Ectodermal cell (in vitro differentiated cells): ENCODE measurements around the gene ZMYND8. TPM values are rescaled to one million over a fixed set of nuclear protein-coding genes. Genes with fewer than 3 reads are reported as not detected.
"Not testable (repeated sequence)": the region's sequence is repeated elsewhere in the genome, so short reads cannot be mapped to it uniquely, and the experiment has no call there.

Experiments used
- H3K27ac ChIP-seq: 2 replicates; pipeline ENCODE4 v1.7.0; 2013; ENCODE audit warnings: mild to moderate bottlenecking, low read depth, low read length; ENCODE audit not compliant: insufficient read depth, poor library complexity, severe bottlenecking
- H3K27me3 ChIP-seq: 2 replicates; pipeline ENCODE4 v1.7.0; 2013; ENCODE audit warnings: mild to moderate bottlenecking, low read length; ENCODE audit not compliant: insufficient read depth, control insufficient read depth, poor library complexity, severe bottlenecking
- H3K36me3 ChIP-seq: one replicate; pipeline ENCODE4 v1.7.0; 2013; ENCODE audit warnings: low read length; ENCODE audit not compliant: control insufficient read depth, insufficient read depth
- H3K4me1 ChIP-seq: one replicate; pipeline ENCODE4 v1.7.0; 2013; ENCODE audit warnings: low read length; ENCODE audit not compliant: control insufficient read depth, insufficient read depth
- H3K4me3 ChIP-seq: 2 replicates; pipeline ENCODE4 v1.7.0; 2013; ENCODE audit warnings: low read depth, low read length, control low read depth; ENCODE audit not compliant: insufficient read depth
- H3K9me3 ChIP-seq: 2 replicates; pipeline ENCODE4 v1.7.0; 2013; ENCODE audit warnings: mild to moderate bottlenecking, low read length, moderate library complexity; ENCODE audit not compliant: control insufficient read depth
- WGBS, 2 experiments: methylation state at CpG; one replicate each; pipeline ENCODE4 v1.1.7; 2013; ENCODE audit warnings: missing lambda C conversion rate in 2 of 2; 5-methylcytosine and 5-hydroxymethylcytosine counted together
- polyA plus RNA-seq, 4 experiments: library from polyadenylated mRNA; stranded (reverse); fragments of 50-300 nt; gene quantifications; one replicate each; pipeline ENCODE4 v1.2.3, GENCODE V29; 2013

The ZMYND8 gene
- polyA plus RNA-seq (2013, experiment 1 of 4), result 69.3 TPM
- polyA plus RNA-seq (2013, experiment 2 of 4), result 67.7 TPM
- polyA plus RNA-seq (2013, experiment 3 of 4), result 51.1 TPM
- polyA plus RNA-seq (2013, experiment 4 of 4), result 46.2 TPM

GRCh38 chr20:47356526-47357295 is at the start of gene ZMYND8:
Gene ZMYND8, minus strand, starts transcription at chr20:47356699. Its CDS starts 29 bp downstream, at chr20:47356670.
- Histone ChIP-seq H3K4me3 (peak within 1 kb of the TSS; percentile 33), H3K4me1 (peaks cover 84% of the 10 kb centered on the region), H3K27me3 (no peaks in the 10 kb centered on the region), H3K27ac (peak within 1 kb of the TSS; percentile 96), H3K36me3 (no peaks in the 10 kb centered on the region), H3K9me3 (no peaks in the 10 kb centered on the region)
- 26 to 28% methylated on average over 21 of the region's 21 CpGs for WGBS, 2 experiments

DNA sequence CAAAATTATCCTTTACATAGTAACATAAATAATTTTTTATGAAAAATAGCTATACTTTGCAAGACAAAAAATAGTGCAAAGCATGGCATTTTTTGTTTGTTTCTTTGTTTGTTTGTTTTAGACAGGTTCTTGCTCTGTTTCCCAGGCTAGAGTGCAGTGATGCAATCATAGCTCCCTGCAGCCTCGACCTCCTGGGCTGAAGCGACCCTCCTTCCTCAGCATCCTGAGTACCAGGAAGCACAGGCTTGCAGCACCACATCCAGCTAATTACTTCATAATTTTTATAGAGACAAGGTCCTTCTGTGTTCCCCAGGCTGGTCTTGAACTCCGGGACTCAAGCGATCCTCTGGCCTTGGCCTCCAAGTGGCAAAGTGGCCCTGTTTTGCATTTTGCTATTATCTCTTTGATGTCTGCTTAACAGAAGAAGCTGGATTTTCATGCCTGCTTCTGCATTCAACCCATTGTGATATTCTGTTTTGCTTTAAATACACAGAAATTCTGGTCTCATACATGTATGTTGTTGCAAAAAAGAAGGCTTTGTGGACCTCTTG is 49.4 kb upstream of the ZMYND8 start:
- 90 to 93% methylated on average over 4 of the region's 4 CpGs for WGBS, 2 experiments
- H3K27ac ChIP-seq, result no peak overlapping the region
- no peak overlapping the region for H3K4me3 ChIP-seq
- no peaks in the 10 kb centered on the region for H3K9me3 ChIP-seq
- no peaks in the 10 kb centered on the region for H3K27me3 ChIP-seq
- H3K36me3 ChIP-seq, result no peaks in the 10 kb centered on the region
- no peaks in the 10 kb centered on the region for H3K4me1 ChIP-seq

DNA sequence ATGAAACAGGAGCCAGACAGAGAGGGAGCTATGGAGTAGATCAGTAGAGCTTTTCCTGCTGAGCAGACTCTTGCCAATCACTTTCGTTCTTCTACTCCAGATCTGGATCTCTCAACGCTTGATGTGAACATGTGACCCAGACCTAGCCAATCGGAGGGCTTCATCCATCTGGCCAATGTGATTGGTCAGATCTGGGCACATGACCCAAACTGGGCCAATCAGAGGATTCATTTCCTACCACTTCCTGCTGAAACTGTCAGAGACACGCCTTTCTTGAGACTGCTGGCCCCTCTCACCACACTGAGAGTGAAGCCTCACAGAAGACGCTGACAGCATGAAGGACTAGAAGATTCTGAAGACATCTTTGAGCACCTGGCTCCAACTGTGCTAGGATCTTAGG is 44.2 kb upstream of the ZMYND8 start:
- no peak overlapping the region for H3K27ac ChIP-seq
- H3K27me3 ChIP-seq, result no peaks in the 10 kb centered on the region
- H3K4me3 ChIP-seq, result no peak overlapping the region
- no peaks in the 10 kb centered on the region for H3K36me3 ChIP-seq
- no peaks in the 10 kb centered on the region for H3K9me3 ChIP-seq
- 95% methylated on average over 5 of the region's 5 CpGs for WGBS, 2 experiments
- H3K4me1 ChIP-seq, result no peaks in the 10 kb centered on the region

DNA sequence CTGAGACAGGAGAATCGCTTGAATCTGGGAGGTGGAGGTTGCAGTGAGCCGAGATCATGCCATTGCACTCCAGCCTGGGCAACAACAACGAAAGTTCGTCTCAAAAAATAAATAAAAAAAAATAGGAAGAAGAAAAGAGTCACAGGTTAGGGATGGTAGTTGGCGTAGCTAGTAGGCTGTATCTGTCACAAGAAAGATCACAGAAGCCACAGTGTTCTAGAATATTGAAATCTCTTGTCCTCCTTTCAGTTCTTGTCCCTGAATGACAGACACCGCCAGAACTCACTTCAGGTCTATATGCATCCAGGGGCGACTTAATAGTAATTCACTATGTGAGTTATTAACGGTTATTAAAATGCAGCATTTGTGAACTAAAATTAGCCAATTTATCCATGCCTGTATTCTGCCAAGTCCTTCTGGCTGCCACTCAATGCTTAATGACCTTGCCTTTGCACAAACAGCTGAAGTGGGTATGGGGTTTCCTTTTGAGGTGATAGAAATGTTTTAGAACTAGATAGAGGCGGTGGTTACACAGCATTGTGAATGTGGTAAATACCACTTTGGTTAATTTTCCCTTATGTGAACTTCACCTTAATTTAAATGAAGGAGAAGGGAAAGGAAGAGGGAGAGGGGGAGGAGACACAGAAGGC is 41.3 kb upstream of the ZMYND8 start:
- Histone ChIP-seq H3K36me3 (no peaks in the 10 kb centered on the region), H3K4me3 (no peak overlapping the region), H3K9me3 (no peaks in the 10 kb centered on the region), H3K27ac (no peak overlapping the region), H3K27me3 (no peaks in the 10 kb centered on the region), H3K4me1 (no peaks in the 10 kb centered on the region)
- 94 to 96% methylated on average over 9 of the region's 9 CpGs for WGBS, 2 experiments

GRCh38 chr20:47396762-47397476 is 40.4 kb upstream of the ZMYND8 start:
- H3K27me3 ChIP-seq, result no peaks in the 10 kb centered on the region
- no peaks in the 10 kb centered on the region for H3K9me3 ChIP-seq
- no peak overlapping the region for H3K4me3 ChIP-seq
- no peaks in the 10 kb centered on the region for H3K4me1 ChIP-seq
- H3K36me3 ChIP-seq, result no peaks in the 10 kb centered on the region
- no peak overlapping the region for H3K27ac ChIP-seq
- 87 to 91% methylated on average over 5 of the region's 5 CpGs for WGBS, 2 experiments

- H3K27me3 ChIP-seq, H3K4me1 ChIP-seq, H3K36me3 ChIP-seq, H3K9me3 ChIP-seq, H3K4me3 ChIP-seq, H3K27ac ChIP-seq: not testable (repeated sequence)
- WGBS, 2 experiments, result 91 to 94% methylated on average over 11 of the region's 11 CpGs
Observed at GRCh38 chr20:47393796-47394514, 37.5 kb upstream of the ZMYND8 start.

DNA sequence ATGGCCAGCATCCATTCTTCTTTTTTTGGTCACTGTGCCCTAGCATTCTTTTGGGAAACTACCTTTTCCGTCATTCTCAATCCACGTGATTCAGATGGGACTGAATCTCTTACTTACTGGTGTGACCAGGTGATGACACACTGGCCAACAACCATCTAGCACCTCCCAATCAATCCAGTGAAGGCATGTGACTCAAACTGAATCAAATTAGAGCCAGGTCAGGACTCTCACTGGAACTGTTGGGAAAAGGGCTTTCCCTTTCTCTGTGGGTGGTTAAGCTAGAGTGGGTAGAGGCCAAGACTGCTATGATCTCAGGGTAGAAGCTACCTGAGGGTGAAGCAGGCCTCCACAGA is 36.2 kb upstream of the ZMYND8 start:
- no peak overlapping the region for H3K27ac ChIP-seq
- no peaks in the 10 kb centered on the region for H3K9me3 ChIP-seq
- WGBS, 2 experiments, result 96 to 98% methylated on average over 2 of the region's 2 CpGs
- H3K4me3 ChIP-seq, result no peak overlapping the region
- no peaks in the 10 kb centered on the region for H3K36me3 ChIP-seq
- no peaks in the 10 kb centered on the region for H3K4me1 ChIP-seq
- no peaks in the 10 kb centered on the region for H3K27me3 ChIP-seq

- no peaks in the 10 kb centered on the region for H3K9me3 ChIP-seq
- WGBS, 2 experiments, result 95% methylated on average over 7 of the region's 7 CpGs
- H3K36me3 ChIP-seq, result no peaks in the 10 kb centered on the region
- no peaks in the 10 kb centered on the region for H3K27me3 ChIP-seq
- no peak overlapping the region for H3K4me3 ChIP-seq
- H3K4me1 ChIP-seq, result no peaks in the 10 kb centered on the region
- H3K27ac ChIP-seq, result no peak overlapping the region
Observed at GRCh38 chr20:47392015-47392720, 35.7 kb upstream of the ZMYND8 start.

- Histone ChIP-seq H3K4me1 (no peaks in the 10 kb centered on the region), H3K4me3 (no peak overlapping the region), H3K9me3 (no peaks in the 10 kb centered on the region), H3K36me3 (no peaks in the 10 kb centered on the region), H3K27me3 (no peaks in the 10 kb centered on the region), H3K27ac (no peak overlapping the region)
- 93 to 95% methylated on average over 6 of the region's 6 CpGs for WGBS, 2 experiments
Observed at GRCh38 chr20:47391276-47392010, 34.9 kb upstream of the ZMYND8 start.
